ENCODE measurements around the gene SNRPB. TPM values are rescaled to one million over a fixed set of nuclear protein-coding genes. Genes with fewer than 3 reads are reported as not detected.

SNRPB gene
- total RNA-seq, 1 donor from 2014 or later, result 207 TPM

DNA sequence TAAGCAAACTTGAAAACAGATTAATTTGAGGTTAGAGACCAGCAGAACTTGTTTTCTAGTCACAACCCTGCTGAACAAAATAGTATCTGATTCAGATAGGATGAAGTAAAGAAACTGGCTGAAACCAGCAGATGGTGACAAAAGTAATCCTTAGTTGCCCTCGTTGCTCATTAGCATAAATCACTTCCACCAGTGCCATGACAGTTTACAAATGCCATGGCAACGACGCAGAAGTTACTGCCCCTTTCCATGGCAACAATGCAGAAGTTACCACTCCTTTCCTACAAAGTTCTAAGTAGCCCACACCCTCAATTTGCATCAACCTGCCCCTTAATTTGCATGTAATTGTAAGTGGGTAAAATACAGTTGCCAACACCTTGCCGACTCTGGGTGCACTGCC, 23.7 kb downstream of the SNRPB start:
- Histone ChIP-seq H3K36me3 (ENCODE audit: insufficient read depth, low read length) (no peaks in the 10 kb centered on the region), H3K4me2 (ENCODE audit: low read length) (no peak overlapping the region), H3K4me1 (ENCODE audit: insufficient read depth, low read length) (no peaks in the 10 kb centered on the region), H3K27me3 (ENCODE audit: insufficient read depth, low read length) (no peaks in the 10 kb centered on the region), H3K4me3 (ENCODE audit: insufficient read depth, low read depth, low read length) (no peak overlapping the region), H3K79me2 (ENCODE audit: insufficient read depth, low read length) (no peaks in the 10 kb centered on the region), H2AFZ (ENCODE audit: low read depth, low read length) (no peak overlapping the region), H4K20me1 (ENCODE audit: insufficient read depth, low read length) (no peaks in the 10 kb centered on the region), H3K27ac (ENCODE audit: low read depth, low read length) (no peak overlapping the region), H3K9me3 (ENCODE audit: insufficient read depth, low read depth, low read length) (no peaks in the 10 kb centered on the region), H3K9ac (ENCODE audit: low read length) (no peak overlapping the region)
- H3K27ac Mint-ChIP-seq (ENCODE audit: unreplicated experiment), result no peak overlapping the region
- H3K4me3 Mint-ChIP-seq (ENCODE audit: unreplicated experiment), result no peak overlapping the region
- H3K9me3 Mint-ChIP-seq (ENCODE audit: unreplicated experiment), result no peaks in the 10 kb centered on the region
- peaks cover 4% of the 10 kb centered on the region for H3K4me1 Mint-ChIP-seq (ENCODE audit: low read depth, unreplicated experiment)
- H3K36me3 Mint-ChIP-seq (ENCODE audit: low read depth, unreplicated experiment), result no peaks in the 10 kb centered on the region
- H3K27me3 Mint-ChIP-seq (ENCODE audit: low read depth, unreplicated experiment), result no peaks in the 10 kb centered on the region
- DNase-seq (ENCODE audit: low read depth) (no peak), FAIRE-seq (no peak)
- TF ChIP-seq EZH2 (IDR thresholded peaks at IDR 0.05; ENCODE audit: insufficient read depth, low read length), result no peak
- TF ChIP-seq CTCF (IDR thresholded peaks at IDR 0.05; ENCODE audit: insufficient read depth, low read depth, low read length), result no peak

DNA sequence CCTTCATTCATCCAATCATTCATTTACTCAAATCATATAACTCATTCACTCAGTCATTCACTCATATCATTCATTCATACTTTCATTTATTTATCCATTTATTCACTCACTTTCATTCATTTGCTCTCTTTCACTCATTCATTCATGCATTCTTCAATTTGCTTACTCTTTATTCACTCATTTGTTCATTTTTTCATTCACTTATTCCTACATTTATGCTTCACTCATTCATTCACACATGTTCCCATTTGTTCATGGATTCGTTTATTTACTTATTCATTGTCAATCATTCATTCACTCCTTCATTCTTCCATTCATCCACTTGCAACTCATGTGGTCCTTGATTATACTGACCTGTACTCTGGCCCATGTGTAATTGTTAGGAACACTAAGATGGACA, 39.4 kb downstream of the SNRPB start:
- TF ChIP-seq CTCF (IDR thresholded peaks at IDR 0.05; ENCODE audit: insufficient read depth, low read depth, low read length), result no peak
- no peak for TF ChIP-seq EZH2 (IDR thresholded peaks at IDR 0.05; ENCODE audit: insufficient read depth, low read length)
- no peak overlapping the region for H3K4me3 Mint-ChIP-seq (ENCODE audit: unreplicated experiment)
- H2AFZ ChIP-seq (ENCODE audit: low read depth, low read length), result no peak overlapping the region
- H3K9me3 Mint-ChIP-seq (ENCODE audit: unreplicated experiment), result peaks cover 3% of the 10 kb centered on the region
- no peak overlapping the region for H3K27ac Mint-ChIP-seq (ENCODE audit: unreplicated experiment)
- H3K9ac ChIP-seq (ENCODE audit: low read length), result no peak overlapping the region
- FAIRE-seq (no peak), DNase-seq (ENCODE audit: low read depth) (no peak)
- no peak overlapping the region for H3K27ac ChIP-seq (ENCODE audit: low read depth, low read length)
- H3K4me3 ChIP-seq (ENCODE audit: insufficient read depth, low read depth, low read length), result no peak overlapping the region
- H3K4me1 ChIP-seq (ENCODE audit: insufficient read depth, low read length), result no peaks in the 10 kb centered on the region
- H3K79me2 ChIP-seq (ENCODE audit: insufficient read depth, low read length), result no peaks in the 10 kb centered on the region
- H3K4me2 ChIP-seq (ENCODE audit: low read length), result no peak overlapping the region
- H3K4me1 Mint-ChIP-seq (ENCODE audit: low read depth, unreplicated experiment), result no peaks in the 10 kb centered on the region
- H3K36me3 ChIP-seq (ENCODE audit: insufficient read depth, low read length), result no peaks in the 10 kb centered on the region
- H3K9me3 ChIP-seq (ENCODE audit: insufficient read depth, low read depth, low read length), result no peaks in the 10 kb centered on the region
- no peaks in the 10 kb centered on the region for H4K20me1 ChIP-seq (ENCODE audit: insufficient read depth, low read length)
- peaks cover 2% of the 10 kb centered on the region for H3K36me3 Mint-ChIP-seq (ENCODE audit: low read depth, unreplicated experiment)
- H3K27me3 ChIP-seq (ENCODE audit: insufficient read depth, low read length), result peaks cover 2% of the 10 kb centered on the region
- H3K27me3 Mint-ChIP-seq (ENCODE audit: low read depth, unreplicated experiment), result peaks cover 19% of the 10 kb centered on the region

DNA sequence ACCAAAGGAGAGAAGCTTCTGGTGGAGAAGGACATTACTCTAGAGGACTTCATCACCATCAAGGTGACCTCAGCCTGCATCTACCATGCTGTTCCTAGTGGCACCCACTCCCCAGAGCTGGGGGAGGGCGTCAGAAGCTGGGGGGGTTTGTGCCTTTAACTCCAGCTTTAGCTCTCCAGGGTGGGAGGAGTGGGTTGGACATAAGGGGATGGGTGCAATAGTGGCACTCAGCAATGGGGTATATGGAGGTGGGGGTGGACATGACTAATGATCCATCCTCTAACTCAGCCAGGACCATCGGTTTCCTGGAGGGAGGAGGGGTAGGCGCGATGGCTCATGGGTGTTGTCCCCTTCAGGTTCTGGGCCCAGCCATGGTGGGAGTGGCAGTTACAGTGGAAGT, 40.1 kb downstream of the SNRPB start:
- H3K9ac ChIP-seq (ENCODE audit: low read length), result no peak overlapping the region
- H3K4me1 Mint-ChIP-seq (ENCODE audit: low read depth, unreplicated experiment), result no peaks in the 10 kb centered on the region
- TF ChIP-seq EZH2 (IDR thresholded peaks at IDR 0.05; ENCODE audit: insufficient read depth, low read length), result no peak
- TF ChIP-seq CTCF (IDR thresholded peaks at IDR 0.05; ENCODE audit: insufficient read depth, low read depth, low read length), result no peak

More for the DNA sequence above, 40.1 kb downstream of the SNRPB start:
- Histone ChIP-seq H4K20me1 (ENCODE audit: insufficient read depth, low read length) (no peaks in the 10 kb centered on the region), H3K36me3 (ENCODE audit: insufficient read depth, low read length) (no peaks in the 10 kb centered on the region), H3K27me3 (ENCODE audit: insufficient read depth, low read length) (peaks cover 2% of the 10 kb centered on the region), H3K27ac (ENCODE audit: low read depth, low read length) (no peak overlapping the region), H3K4me2 (ENCODE audit: low read length) (no peak overlapping the region), H3K79me2 (ENCODE audit: insufficient read depth, low read length) (no peaks in the 10 kb centered on the region), H3K9me3 (ENCODE audit: insufficient read depth, low read depth, low read length) (no peaks in the 10 kb centered on the region), H3K4me1 (ENCODE audit: insufficient read depth, low read length) (no peaks in the 10 kb centered on the region), H2AFZ (ENCODE audit: low read depth, low read length) (no peak overlapping the region), H3K4me3 (ENCODE audit: insufficient read depth, low read depth, low read length) (no peak overlapping the region)
- Mint-ChIP-seq H3K36me3 (ENCODE audit: low read depth, unreplicated experiment) (peaks cover 2% of the 10 kb centered on the region), H3K27ac (ENCODE audit: unreplicated experiment) (no peak overlapping the region), H3K27me3 (ENCODE audit: low read depth, unreplicated experiment) (peaks cover 19% of the 10 kb centered on the region), H3K4me3 (ENCODE audit: unreplicated experiment) (no peak overlapping the region), H3K9me3 (ENCODE audit: unreplicated experiment) (peaks cover 3% of the 10 kb centered on the region)
- DNase-seq (ENCODE audit: low read depth) (no peak), FAIRE-seq (no peak)

All from astrocyte (in vitro differentiated cells and primary cell).